Mammary epithelial cell (primary cell): Measurements from ENCODE around the gene HNRNPU.

ENCODE experiments used
- CTCF ChIP-seq, 2 donors: IDR thresholded peaks in 1 of 2; conservative IDR thresholded peaks in 1 of 2; 2 replicates each; pipeline ENCODE4 v1.5.1; 2011 to 2012; ENCODE audit warnings: inconsistent platforms in 2 of 2, low read length in 2 of 2, mild to moderate bottlenecking in 2 of 2, control low read depth in 1 of 2, low read depth in 1 of 2; ENCODE audit not compliant: insufficient read depth in 1 of 2; ENCODE audit errors: extremely low read depth in 1 of 2
- EZH2 ChIP-seq: IDR thresholded peaks from 2 replicates; pipeline ENCODE4 v1.6.1; 2012; ENCODE audit warnings: low read length, inconsistent platforms, borderline replicate concordance

DNA sequence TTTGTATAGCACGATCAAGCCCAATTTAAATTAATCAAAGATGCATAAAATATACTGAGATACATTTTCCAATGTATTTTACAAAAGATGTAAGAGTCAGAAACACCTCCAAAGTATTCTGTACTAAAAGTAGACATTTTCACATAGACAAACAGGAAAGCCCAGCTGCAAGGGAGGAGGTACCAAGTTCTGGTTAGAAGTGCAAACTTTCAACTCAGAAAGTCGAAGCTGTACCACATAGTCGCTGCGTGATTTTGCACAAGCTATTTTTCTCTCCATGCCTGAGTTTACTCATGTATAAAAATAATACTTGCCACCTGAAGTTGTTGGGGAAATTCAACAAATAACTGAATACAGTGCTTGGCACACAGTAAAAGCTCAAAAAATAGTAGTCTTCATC lies 5.6 kb upstream of the HNRNPU start:
- TF ChIP-seq CTCF (conservative IDR thresholded peaks at IDR 0.05 in 1 of 2, IDR thresholded peaks at IDR 0.05 in 1 of 2; ENCODE audit: extremely low read depth in 1 of 2, insufficient read depth in 1 of 2, low read depth in 1 of 2, low read length in 2 of 2) = no peak
- TF ChIP-seq EZH2 = no peak
